Neural progenitor cell (in vitro differentiated cells): ENCODE results near the gene NF2. TPM values are rescaled to one million over a fixed set of nuclear protein-coding genes. Genes with fewer than 3 reads are reported as not detected.

ENCODE experiments used
- DNase-seq: peaks from one replicate; pipeline ENCODE4 v3.0.0-alpha.2; 2016; ENCODE audit warnings: low spot score
- H2AFZ ChIP-seq: fragments of 200-600 bp; sonication (generic); replicated peaks from 2 replicates; pipeline ENCODE4 v1.6.1; 2016; ENCODE audit warnings: antibody characterized with exemption
- H3F3A ChIP-seq: fragments of 200-600 bp; sonication (generic); 2 replicates; pipeline ENCODE4 v1.6.1; 2016; ENCODE audit warnings: antibody characterized with exemption, low read depth
- H3K27ac ChIP-seq: fragments of 200-600 bp; sonication (generic); 2 replicates; pipeline ENCODE4 v1.5.1; 2016; ENCODE audit warnings: mild to moderate bottlenecking
- H3K27me3 ChIP-seq: fragments of 200-600 bp; sonication (generic); 2 replicates; pipeline ENCODE4 v1.6.1; 2016; ENCODE audit warnings: mild to moderate bottlenecking, moderate library complexity
- H3K36me3 ChIP-seq: fragments of 200-600 bp; sonication (generic); 2 replicates; pipeline ENCODE4 v1.5.1; 2016
- H3K4me1 ChIP-seq: fragments of 200-600 bp; sonication (generic); 2 replicates; pipeline ENCODE4 v1.6.1; 2016; ENCODE audit warnings: mixed run types
- H3K4me2 ChIP-seq: fragments of 200-600 bp; sonication (generic); 2 replicates; pipeline ENCODE4 v1.6.1; 2016
- H3K4me3 ChIP-seq: fragments of 200-600 bp; sonication (generic); 2 replicates; pipeline ENCODE4 v1.5.1; 2016
- H3K79me2 ChIP-seq: fragments of 200-600 bp; sonication (generic); 2 replicates; pipeline ENCODE4 v1.6.1; 2016; ENCODE audit warnings: low read depth
- H3K9ac ChIP-seq: fragments of 200-600 bp; sonication (generic); 2 replicates; pipeline ENCODE4 v1.6.1; 2016
- H3K9me3 ChIP-seq: fragments of 200-600 bp; sonication (generic); 2 replicates; pipeline ENCODE4 v1.5.1; 2016; ENCODE audit warnings: low read depth
- H4K20me1 ChIP-seq: fragments of 200-600 bp; sonication (generic); 2 replicates; pipeline ENCODE4 v1.6.1; 2016; ENCODE audit warnings: low read depth
- H3K27ac Mint-ChIP-seq: 3 replicates; pipeline ENCODE4 v1.8.0; 2021; ENCODE audit warnings: mixed read lengths
- H3K27me3 Mint-ChIP-seq: 2 replicates; pipeline ENCODE4 v1.8.0; 2022; ENCODE audit warnings: low read depth, mild to moderate bottlenecking, inconsistent platforms, moderate library complexity, mixed read lengths; ENCODE audit not compliant: insufficient read depth
- H3K36me3 Mint-ChIP-seq: 3 replicates; pipeline ENCODE4 v1.8.0; 2021; ENCODE audit warnings: mixed read lengths
- H3K4me1 Mint-ChIP-seq: 3 replicates; pipeline ENCODE4 v1.8.0; 2021; ENCODE audit warnings: mixed read lengths
- H3K4me3 Mint-ChIP-seq: 3 replicates; pipeline ENCODE4 v1.8.0; 2021; ENCODE audit warnings: mild to moderate bottlenecking, moderate library complexity, mixed read lengths
- H3K9me3 Mint-ChIP-seq: 3 replicates; pipeline ENCODE4 v1.8.0; 2020; ENCODE audit warnings: mixed read lengths
- CTCF ChIP-seq: fragments of 200-600 bp; sonication (generic); IDR thresholded peaks from 2 replicates; pipeline ENCODE4 v1.5.1; 2017; ENCODE audit warnings: antibody characterized with exemption, mild to moderate bottlenecking
- EZH2 ChIP-seq: fragments of 200-600 bp; sonication (generic); IDR thresholded peaks from 2 replicates; pipeline ENCODE4 v1.6.1; 2017; ENCODE audit warnings: antibody characterized with exemption, mild to moderate bottlenecking, moderate library complexity
- EZH2phosphoT487 ChIP-seq: fragments of 200-600 bp; sonication (generic); IDR thresholded peaks from 2 replicates; pipeline ENCODE4 v1.6.1; 2017; ENCODE audit warnings: antibody characterized with exemption
- total RNA-seq: library from RNA; depleted of rRNA; stranded (reverse); fragments of >200 nt; gene quantifications from 2 replicates; pipeline ENCODE4 v1.2.3, GENCODE V29; 2015; ENCODE audit warnings: low replicate concordance

Gene NF2
- total RNA-seq, 1 donor from 2014 or later: 18.7 TPM

- H3K4me1 Mint-ChIP-seq: peaks cover 24% of the 10 kb centered on the region
These were observed 24.8 kb upstream of the NF2 start for GRCh38 chr22:29578462-29579200.

GRCh38 chr22:29580200-29580810 is 23.1 kb upstream of the NF2 start:
- Histone ChIP-seq H3K9ac (peak overlapping the region; percentile 61), H3K36me3 (no peaks in the 10 kb centered on the region), H3K9me3 (no peaks in the 10 kb centered on the region), H3K4me1 (peaks cover 15% of the 10 kb centered on the region), H3K4me2 (peak overlapping the region; percentile 86), H3K27ac (no peak overlapping the region), H3K4me3 (peak overlapping the region; percentile 91), H3K27me3 (no peaks in the 10 kb centered on the region), H3K79me2 (peaks cover 36% of the 10 kb centered on the region), H3F3A (peaks cover 25% of the 10 kb centered on the region), H2AFZ (peak overlapping the region; percentile 88), H4K20me1 (peaks cover 9% of the 10 kb centered on the region)
- H3K27me3 Mint-ChIP-seq: peaks cover 5% of the 10 kb centered on the region
- DNase-seq: peak; percentile 22
- TF ChIP-seq EZH2phosphoT487: no peak
- TF ChIP-seq CTCF: no peak
- no peak for TF ChIP-seq EZH2
- H3K36me3 Mint-ChIP-seq: peaks cover 6% of the 10 kb centered on the region
- H3K4me3 Mint-ChIP-seq: peak overlapping the region; percentile 96
- H3K27ac Mint-ChIP-seq: peak overlapping the region; percentile 99
- H3K4me1 Mint-ChIP-seq: peaks cover 24% of the 10 kb centered on the region
- no peaks in the 10 kb centered on the region for H3K9me3 Mint-ChIP-seq

More at GRCh38 chr22:29578462-29579200, 24.8 kb upstream of the NF2 start:
- H3K27ac ChIP-seq: no peak overlapping the region
- DNase-seq: no peak
- Mint-ChIP-seq H3K4me3 (peak overlapping the region; percentile 24), H3K9me3 (no peaks in the 10 kb centered on the region), H3K27me3 (peaks cover 2% of the 10 kb centered on the region), H3K27ac (no peak overlapping the region), H3K36me3 (peaks cover 6% of the 10 kb centered on the region)
- H3K4me2 ChIP-seq: no peak overlapping the region
- H3K4me3 ChIP-seq: no peak overlapping the region
- no peak overlapping the region for H3K9ac ChIP-seq
- peaks cover 15% of the 10 kb centered on the region for H3K4me1 ChIP-seq
- H3K9me3 ChIP-seq: no peaks in the 10 kb centered on the region
- peaks cover 10% of the 10 kb centered on the region for H4K20me1 ChIP-seq
- no peaks in the 10 kb centered on the region for H3K27me3 ChIP-seq
- H2AFZ ChIP-seq: no peak overlapping the region
- TF ChIP-seq EZH2 (no peak), EZH2phosphoT487 (no peak), CTCF (no peak)
- H3F3A ChIP-seq: peaks cover 22% of the 10 kb centered on the region
- peaks cover 36% of the 10 kb centered on the region for H3K79me2 ChIP-seq
- no peaks in the 10 kb centered on the region for H3K36me3 ChIP-seq

GRCh38 chr22:29581799-29582198 is 21.6 kb upstream of the NF2 start:
- Mint-ChIP-seq H3K27me3 (peaks cover 6% of the 10 kb centered on the region), H3K36me3 (peaks cover 6% of the 10 kb centered on the region), H3K27ac (peak overlapping the region; percentile 21), H3K4me3 (peak overlapping the region; percentile 96), H3K4me1 (peaks cover 24% of the 10 kb centered on the region), H3K9me3 (no peaks in the 10 kb centered on the region)
- Histone ChIP-seq H3K27ac (no peak overlapping the region), H3K27me3 (no peaks in the 10 kb centered on the region), H3F3A (peaks cover 25% of the 10 kb centered on the region), H3K4me3 (no peak overlapping the region), H4K20me1 (peaks cover 5% of the 10 kb centered on the region), H2AFZ (no peak overlapping the region), H3K4me2 (peak overlapping the region; percentile 36), H3K9me3 (no peaks in the 10 kb centered on the region), H3K9ac (no peak overlapping the region), H3K36me3 (no peaks in the 10 kb centered on the region), H3K4me1 (peaks cover 15% of the 10 kb centered on the region), H3K79me2 (peaks cover 31% of the 10 kb centered on the region)
- TF ChIP-seq EZH2: no peak
- no peak for TF ChIP-seq EZH2phosphoT487
- TF ChIP-seq CTCF: no peak
- DNase-seq: no peak
